Activated CD8-positive, alpha-beta T cell treated with anti-CD3 and anti-CD28 coated beads for 36 hours (primary cell): Measurements from ENCODE around the gene GRK5. TPM values are rescaled to one million over a fixed set of nuclear protein-coding genes. Genes with fewer than 3 reads are reported as not detected.

Experiments
- ATAC-seq: fragments of 200-7000 bp; cut with Tn5 transposase; one replicate; pipeline ENCODE4 v1.10.0; 2021; ENCODE audit warnings: mild to moderate bottlenecking, moderate library complexity
- CTCF ChIA-PET: fragments of 350-600 bp; sonication (Branson Sonifier 250); formaldehyde crosslinking; loops from one replicate; lab custom pipeline; 2021; ENCODE audit warnings: antibody characterized with exemption; lab: Charles Lee
- POLR2A ChIA-PET: fragments of 350-600 bp; sonication (Branson Sonifier 250); formaldehyde crosslinking; loops from one replicate; lab custom pipeline; 2021; ENCODE audit warnings: antibody characterized with exemption; lab: Charles Lee
- DNase-seq: peaks from one replicate; pipeline ENCODE4 v3.0.0-alpha.2; 2020
- H3K27ac Mint-ChIP-seq: one replicate; pipeline ENCODE4 v1.8.0; 2021; ENCODE audit warnings: mild to moderate bottlenecking, mixed read lengths
- H3K27me3 Mint-ChIP-seq: one replicate; pipeline ENCODE4 v1.8.0; 2021; ENCODE audit warnings: mixed read lengths
- H3K36me3 Mint-ChIP-seq: one replicate; pipeline ENCODE4 v1.8.0; 2021; ENCODE audit warnings: low read depth, mixed read lengths
- H3K4me1 Mint-ChIP-seq: one replicate; pipeline ENCODE4 v1.8.0; 2021; ENCODE audit warnings: low read depth, mixed read lengths
- H3K4me3 Mint-ChIP-seq: one replicate; pipeline ENCODE4 v1.8.0; 2021; ENCODE audit warnings: mild to moderate bottlenecking, moderate library complexity, mixed read lengths
- H3K9me3 Mint-ChIP-seq: one replicate; pipeline ENCODE4 v1.8.0; 2021; ENCODE audit warnings: mixed read lengths
- CTCF ChIP-seq: fragments of 200-600 bp; IDR thresholded peaks from one replicate; pipeline ENCODE4 v1.8.0; 2022; ENCODE audit warnings: antibody characterized with exemption, mild to moderate bottlenecking
- intact Hi-C: fragments of 100-400 bp; cut with micrococcal nuclease; formaldehyde crosslinking; loops from one replicate; pipeline ENCODE4 v1.10.0; 2022
- total RNA-seq, 2 experiments: library from RNA; stranded (reverse); gene quantifications; one replicate each; pipeline ENCODE4 v1.2.3, GENCODE V29; 2021

The GRK5 gene
- total RNA-seq, 2 experiments from 2014 or later: 14.8 to 15.6 TPM

GRCh38 chr10:119207713-119208552, 562 bp downstream of the GRK5 start:
- intact Hi-C loops: loop anchor here (2.0 to 5.0 kb wide), 4 partner anchors 63 to 389 kb away; partner anchors contain the start of gene TIAL1
- ATAC-seq (peak; percentile 2), DNase-seq (peak; percentile 74)
- no peaks in the 10 kb centered on the region for H3K36me3 Mint-ChIP-seq
- H3K9me3 Mint-ChIP-seq: no peaks in the 10 kb centered on the region
- CTCF ChIA-PET: interaction anchor here (0.7 to 5.5 kb wide), 37 partner anchors 9 to 336 kb away, joined by 3 to 49 read pairs (median 6); partner anchors contain the start of gene SFXN4
- H3K4me3 Mint-ChIP-seq: peak overlapping the region; percentile 88
- H3K27ac Mint-ChIP-seq: peak overlapping the region; percentile 82
- POLR2A ChIA-PET: interaction anchor here (0.7 to 4.2 kb wide), 11 partner anchors 12 to 113 kb away, joined by 3 to 27 read pairs (median 5); no protein-coding TSS in a partner anchor
- TF ChIP-seq CTCF: no peak
- peaks cover 41% of the 10 kb centered on the region for H3K4me1 Mint-ChIP-seq
- H3K27me3 Mint-ChIP-seq: no peaks in the 10 kb centered on the region

GRCh38 chr10:119208553-119208940, 1.2 kb downstream of the GRK5 start:
- Mint-ChIP-seq H3K27ac (peak overlapping the region; percentile 82), H3K27me3 (no peaks in the 10 kb centered on the region), H3K9me3 (no peaks in the 10 kb centered on the region), H3K36me3 (no peaks in the 10 kb centered on the region), H3K4me1 (peaks cover 45% of the 10 kb centered on the region), H3K4me3 (peak overlapping the region; percentile 88)
- CTCF ChIA-PET: interaction anchor here (0.7 to 5.5 kb wide), 15 partner anchors 10 to 209 kb away, joined by 3 to 34 read pairs (median 6); partner anchors contain the start of gene SFXN4
- intact Hi-C loops: loop anchor here (2.0 to 5.0 kb wide), 4 partner anchors 62 to 389 kb away; partner anchors contain the start of gene TIAL1
- no peak for TF ChIP-seq CTCF
- POLR2A ChIA-PET: interaction anchor here (1.2 to 4.2 kb wide), 5 partner anchors 32 to 107 kb away, joined by 3 to 27 read pairs (median 4); no protein-coding TSS in a partner anchor
- DNase-seq: no peak
- ATAC-seq: no peak

GRCh38 chr10:119209035-119209735, 1.8 kb downstream of the GRK5 start:
- DNase-seq: peak; percentile 81
- TF ChIP-seq CTCF: peak; percentile 92
- peak; percentile 22 for ATAC-seq
- Mint-ChIP-seq H3K9me3 (no peaks in the 10 kb centered on the region), H3K4me3 (peak overlapping the region; percentile 88), H3K27ac (peak overlapping the region; percentile 82), H3K27me3 (no peaks in the 10 kb centered on the region), H3K4me1 (peaks cover 51% of the 10 kb centered on the region), H3K36me3 (no peaks in the 10 kb centered on the region)
- CTCF ChIA-PET: interaction anchor here (0.7 to 5.5 kb wide), 23 partner anchors 9 to 321 kb away, joined by 3 to 34 read pairs (median 4); no protein-coding TSS in a partner anchor
- intact Hi-C loops: loop anchor here (2.0 to 5.0 kb wide), 4 partner anchors 62 to 388 kb away; partner anchors contain the start of gene TIAL1
- POLR2A ChIA-PET: interaction anchor here (0.8 to 4.2 kb wide), 8 partner anchors 20 to 106 kb away, joined by 3 to 27 read pairs (median 4); no protein-coding TSS in a partner anchor

- H3K4me1 Mint-ChIP-seq: peaks cover 52% of the 10 kb centered on the region
Observed at GRCh38 chr10:119209736-119210355, 2.5 kb downstream of the GRK5 start.

More at GRCh38 chr10:119209736-119210355, 2.5 kb downstream of the GRK5 start:
- peak overlapping the region; percentile 88 for H3K4me3 Mint-ChIP-seq
- H3K9me3 Mint-ChIP-seq: no peaks in the 10 kb centered on the region
- no peaks in the 10 kb centered on the region for H3K36me3 Mint-ChIP-seq
- peak; percentile 10 for TF ChIP-seq CTCF
- POLR2A ChIA-PET: interaction anchor here (0.8 to 4.2 kb wide), 6 partner anchors 19 to 96 kb away, joined by 3 to 19 read pairs (median 4); no protein-coding TSS in a partner anchor
- ATAC-seq: no peak
- no peak for DNase-seq
- intact Hi-C loops: loop anchor here (2.0 to 5.0 kb wide), 4 partner anchors 61 to 387 kb away; partner anchors contain the start of gene TIAL1
- peak overlapping the region; percentile 82 for H3K27ac Mint-ChIP-seq
- H3K27me3 Mint-ChIP-seq: no peaks in the 10 kb centered on the region
- CTCF ChIA-PET: interaction anchor here (0.6 to 5.5 kb wide), 25 partner anchors 8 to 321 kb away, joined by 3 to 34 read pairs (median 4); no protein-coding TSS in a partner anchor
